HL-60 (cell line): ENCODE measurements around the gene LAMA3.

Experiments
- DNase-seq, 2 experiments: peaks; one replicate each; pipeline ENCODE4 v3.0.0-alpha.2; 2010 to 2020; ENCODE audit warnings: low read depth in 1 of 2, low spot score in 1 of 2
- H3K27ac ChIP-seq: fragments of 250-450 bp; sonication (Bioruptor Pico); replicated peaks from 2 replicates; pipeline ENCODE4 v1.5.1; 2020; ENCODE audit warnings: mild to moderate bottlenecking, moderate library complexity
- H3K27me3 ChIP-seq: fragments of 250-450 bp; sonication (Bioruptor Pico); 2 replicates; pipeline ENCODE4 v1.5.1; 2021; ENCODE audit warnings: mild to moderate bottlenecking, moderate library complexity; ENCODE audit not compliant: insufficient read depth, poor library complexity, severe bottlenecking
- H3K4me3 ChIP-seq: replicated peaks from 2 replicates; pipeline ENCODE4 v1.5.1; 2011; ENCODE audit warnings: mild to moderate bottlenecking, control low read depth, low read length; ENCODE audit not compliant: insufficient read depth
- GABPA ChIP-seq: IDR thresholded peaks from 2 replicates; pipeline ENCODE4 v1.6.1; 2012; ENCODE audit warnings: low read depth
- POLR2AphosphoS5 ChIP-seq: IDR thresholded peaks from 2 replicates; pipeline ENCODE4 v1.6.1; 2012; ENCODE audit warnings: low read depth
- REST ChIP-seq: IDR thresholded peaks from 2 replicates; pipeline ENCODE4 v1.6.1; 2012; ENCODE audit warnings: low read depth; ENCODE audit not compliant: insufficient replicate concordance
- SPI1 ChIP-seq: IDR thresholded peaks from 2 replicates; pipeline ENCODE4 v1.6.1; 2012; ENCODE audit warnings: low read depth, mild to moderate bottlenecking, borderline replicate concordance
- TF ChIP-seq, protein P1 (sequence below): IDR thresholded peaks from one replicate; pipeline ENCODE4 v1.5.1; 2011; ENCODE audit warnings: low read length, control low read depth, inconsistent platforms; ENCODE audit not compliant: insufficient read depth

Gene LAMA3

DNA sequence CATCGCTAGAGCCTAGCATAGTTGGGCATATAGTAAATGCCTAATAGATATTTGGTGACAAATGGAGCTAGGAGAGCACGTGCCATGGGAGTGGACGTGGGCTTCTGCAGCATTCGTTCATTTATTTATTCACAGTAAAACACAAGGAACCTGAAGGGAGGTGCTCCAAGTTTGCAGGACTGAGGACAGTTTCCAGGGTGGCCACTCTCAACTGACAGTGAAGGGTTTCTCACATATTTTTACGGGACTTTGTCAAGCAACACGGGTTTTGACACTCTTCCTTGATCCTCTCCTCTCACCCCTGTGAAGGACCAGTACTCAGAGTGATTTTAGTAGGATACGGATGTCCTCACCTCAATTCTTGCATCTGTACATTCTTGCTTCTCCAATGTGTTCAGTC lies 190.3 kb downstream of the LAMA3 start:
- TF ChIP-seq REST, result no peak
- no peak for TF ChIP-seq POLR2AphosphoS5
- no peak for TF ChIP-seq GABPA
- TF ChIP-seq, protein P1, sequence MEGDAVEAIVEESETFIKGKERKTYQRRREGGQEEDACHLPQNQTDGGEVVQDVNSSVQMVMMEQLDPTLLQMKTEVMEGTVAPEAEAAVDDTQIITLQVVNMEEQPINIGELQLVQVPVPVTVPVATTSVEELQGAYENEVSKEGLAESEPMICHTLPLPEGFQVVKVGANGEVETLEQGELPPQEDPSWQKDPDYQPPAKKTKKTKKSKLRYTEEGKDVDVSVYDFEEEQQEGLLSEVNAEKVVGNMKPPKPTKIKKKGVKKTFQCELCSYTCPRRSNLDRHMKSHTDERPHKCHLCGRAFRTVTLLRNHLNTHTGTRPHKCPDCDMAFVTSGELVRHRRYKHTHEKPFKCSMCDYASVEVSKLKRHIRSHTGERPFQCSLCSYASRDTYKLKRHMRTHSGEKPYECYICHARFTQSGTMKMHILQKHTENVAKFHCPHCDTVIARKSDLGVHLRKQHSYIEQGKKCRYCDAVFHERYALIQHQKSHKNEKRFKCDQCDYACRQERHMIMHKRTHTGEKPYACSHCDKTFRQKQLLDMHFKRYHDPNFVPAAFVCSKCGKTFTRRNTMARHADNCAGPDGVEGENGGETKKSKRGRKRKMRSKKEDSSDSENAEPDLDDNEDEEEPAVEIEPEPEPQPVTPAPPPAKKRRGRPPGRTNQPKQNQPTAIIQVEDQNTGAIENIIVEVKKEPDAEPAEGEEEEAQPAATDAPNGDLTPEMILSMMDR, result no peak
- no peak for TF ChIP-seq SPI1
- H3K4me3 ChIP-seq, result no peak overlapping the region
- no peak for DNase-seq
- H3K27me3 ChIP-seq, result peaks cover 10% of the 10 kb centered on the region
- H3K27ac ChIP-seq, result no peak overlapping the region

GRCh38 chr18:23879966-23880565 lies 190.8 kb downstream of the LAMA3 start:
- DNase-seq, result no peak
- Histone ChIP-seq H3K27ac (no peak overlapping the region), H3K27me3 (peaks cover 10% of the 10 kb centered on the region), H3K4me3 (no peak overlapping the region)
- no peak for TF ChIP-seq GABPA
- TF ChIP-seq POLR2AphosphoS5, result no peak
- TF ChIP-seq REST, result no peak
- no peak for TF ChIP-seq SPI1

GRCh38 chr18:23880931-23881617 lies 191.8 kb downstream of the LAMA3 start:
- no peak for DNase-seq
- no peak overlapping the region for H3K27ac ChIP-seq
- TF ChIP-seq SPI1, result no peak
- TF ChIP-seq POLR2AphosphoS5, result no peak
- TF ChIP-seq REST, result no peak
- TF ChIP-seq, protein P1, result no peak
- no peak for TF ChIP-seq GABPA

More at GRCh38 chr18:23880931-23881617, 191.8 kb downstream of the LAMA3 start:
- H3K27me3 ChIP-seq, result peaks cover 10% of the 10 kb centered on the region
- no peak overlapping the region for H3K4me3 ChIP-seq
